Fibroblast of villous mesenchyme (primary cell): Measurements from ENCODE around the gene AKIRIN1. TPM values are rescaled to one million over a fixed set of nuclear protein-coding genes. Genes with fewer than 3 reads are reported as not detected.
"Not testable (repeated sequence)": the region's sequence is repeated elsewhere in the genome, so short reads cannot be mapped to it uniquely, and the experiment has no call there.

Source experiments
- DNase-seq: peaks from one replicate; pipeline ENCODE4 v3.0.0-alpha.2; 2010; ENCODE audit warnings: low read depth
- H3K4me3 ChIP-seq: 2 replicates; pipeline ENCODE4 v1.5.1; 2011; ENCODE audit warnings: low read depth, mild to moderate bottlenecking, low read length
- CTCF ChIP-seq: IDR thresholded peaks from 2 replicates; pipeline ENCODE4 v1.5.1; 2012; ENCODE audit warnings: low read depth, mild to moderate bottlenecking, low read length; ENCODE audit not compliant: insufficient read depth
- total RNA-seq: library from RNA; depleted of rRNA; stranded (reverse); fragments of >200 nt; gene quantifications from 2 replicates; pipeline ENCODE4 v1.2.3, GENCODE V29; 2012

The AKIRIN1 gene
- total RNA-seq, 1 donor, result 69.5 TPM

GRCh38 chr1:39016604-39017171, 25.6 kb downstream of the AKIRIN1 start:
- TF ChIP-seq CTCF, result no peak
- DNase-seq, result no peak
- H3K4me3 ChIP-seq, result no peak overlapping the region

GRCh38 chr1:39017266-39017665, 26.2 kb downstream of the AKIRIN1 start:
- no peak for TF ChIP-seq CTCF
- H3K4me3 ChIP-seq, result no peak overlapping the region
- DNase-seq, result no peak

GRCh38 chr1:39020494-39020893, 29.4 kb downstream of the AKIRIN1 start:
- not testable (repeated sequence) for DNase-seq, H3K4me3 ChIP-seq

- TF ChIP-seq CTCF, result no peak
- DNase-seq, result no peak
Measured at GRCh38 chr1:39021426-39021825, 30.4 kb downstream of the AKIRIN1 start.

GRCh38 chr1:39023140-39023539, 32.1 kb downstream of the AKIRIN1 start:
- no peak for DNase-seq
- TF ChIP-seq CTCF, result no peak
- H3K4me3 ChIP-seq, result no peak overlapping the region

More at GRCh38 chr1:39021426-39021825, 30.4 kb downstream of the AKIRIN1 start:
- no peak overlapping the region for H3K4me3 ChIP-seq

GRCh38 chr1:39026051-39026865, 35.2 kb downstream of the AKIRIN1 start, which contains the start of gene NDUFS5:
Gene NDUFS5, plus strand, starts transcription at chr1:39026350. Its CDS starts 2,375 bp downstream, at chr1:39028725.
- DNase-seq, result peak; percentile 93
- TF ChIP-seq CTCF, result no peak
- H3K4me3 ChIP-seq, result peak within 1 kb of the TSS; percentile 96

GRCh38 chr1:39026866-39027507, 35.9 kb downstream of the AKIRIN1 start:
- no peak for TF ChIP-seq CTCF
- H3K4me3 ChIP-seq, result peak overlapping the region; percentile 96
- no peak for DNase-seq
